WTC11 (cell line): ENCODE data around the gene S1PR5. TPM values are rescaled to one million over a fixed set of nuclear protein-coding genes. Genes with fewer than 3 reads are reported as not detected.
A peak's percentile ranks its signal among the peaks of the same experiment; 100 is the strongest.

Experiments used
- ATAC-seq: fragments of 200-7000 bp; cut with Tn5 transposase; 2 replicates; pipeline ENCODE4 v1.10.0; 2021; ENCODE audit warnings: mild to moderate bottlenecking, moderate library complexity
- CTCF ChIA-PET: fragments of 300-600 bp; sonication (Branson Sonifier 250); formaldehyde crosslinking; loops from one replicate; lab custom pipeline; 2021; ENCODE audit warnings: antibody characterized with exemption; lab: Charles Lee
- POLR2A ChIA-PET: fragments of 350-600 bp; sonication (Branson Sonifier 250); formaldehyde crosslinking; loops from one replicate; lab custom pipeline; 2021; ENCODE audit warnings: antibody characterized with exemption; lab: Charles Lee
- DNase-seq: peaks from one replicate; pipeline ENCODE4 v3.0.0; 2021; ENCODE audit warnings: low spot score
- H3K27ac Mint-ChIP-seq: 2 replicates; pipeline ENCODE4 v1.8.0; 2021; ENCODE audit warnings: mixed read lengths
- H3K27me3 Mint-ChIP-seq: 2 replicates; pipeline ENCODE4 v1.8.0; 2021; ENCODE audit warnings: low read depth, mild to moderate bottlenecking, moderate library complexity, mixed read lengths
- H3K36me3 Mint-ChIP-seq: 2 replicates; pipeline ENCODE4 v1.8.0; 2021; ENCODE audit warnings: mixed read lengths
- H3K4me1 Mint-ChIP-seq: 2 replicates; pipeline ENCODE4 v1.8.0; 2022; ENCODE audit warnings: mixed read lengths
- H3K4me3 Mint-ChIP-seq: 2 replicates; pipeline ENCODE4 v1.8.0; 2021; ENCODE audit warnings: mild to moderate bottlenecking, moderate library complexity, mixed read lengths
- H3K9me3 Mint-ChIP-seq: 2 replicates; pipeline ENCODE4 v1.8.0; 2021; ENCODE audit warnings: mixed read lengths
- AR ChIP-seq: fragments of 250-450 bp; sonication (Bioruptor Pico); IDR thresholded peaks from 2 replicates; pipeline ENCODE4 v1.9.0; 2021; ENCODE audit warnings: mild to moderate bottlenecking
- ARID4B ChIP-seq: sonication (generic); formaldehyde crosslinking; IDR thresholded peaks from 2 replicates; pipeline ENCODE4 v1.8.0; 2023; ENCODE audit warnings: missing genetic modification reagents, mild to moderate bottlenecking, borderline replicate concordance
- ATF6 ChIP-seq: sonication (generic); formaldehyde crosslinking; IDR thresholded peaks from 2 replicates; pipeline ENCODE4 v1.8.1; 2023; ENCODE audit warnings: mild to moderate bottlenecking, missing genetic modification reagents
- ESRRA ChIP-seq: sonication (generic); formaldehyde crosslinking; IDR thresholded peaks from 2 replicates; pipeline ENCODE4 v1.8.1; 2022; ENCODE audit warnings: mild to moderate bottlenecking, missing genetic modification reagents, borderline replicate concordance
- NFE2L1 ChIP-seq: sonication (generic); formaldehyde crosslinking; IDR thresholded peaks from 2 replicates; pipeline ENCODE4 v1.8.1; 2023; ENCODE audit warnings: missing genetic modification reagents
- RORB ChIP-seq: fragments of 250-450 bp; sonication (Bioruptor Pico); IDR thresholded peaks from 2 replicates; pipeline ENCODE4 v1.9.0; 2021; ENCODE audit warnings: mild to moderate bottlenecking
- SMAD3 ChIP-seq: sonication (generic); formaldehyde crosslinking; IDR thresholded peaks from 2 replicates; pipeline ENCODE4 v1.8.0; 2022; ENCODE audit warnings: missing genetic modification reagents, mild to moderate bottlenecking, borderline replicate concordance
- TCF7 ChIP-seq: sonication (generic); formaldehyde crosslinking; IDR thresholded peaks from 2 replicates; pipeline ENCODE4 v1.8.0; 2022; ENCODE audit warnings: mild to moderate bottlenecking, low read depth, missing genetic modification reagents, moderate library complexity
- TEAD1 ChIP-seq: sonication (generic); formaldehyde crosslinking; IDR thresholded peaks from 2 replicates; pipeline ENCODE4 v1.8.0; 2022; ENCODE audit warnings: mild to moderate bottlenecking, missing genetic modification reagents
- ZNF416 ChIP-seq: fragments of 250-450 bp; sonication (Bioruptor Pico); IDR thresholded peaks from 2 replicates; pipeline ENCODE4 v1.9.0; 2021; ENCODE audit warnings: mild to moderate bottlenecking, inconsistent platforms
- ZNF425 ChIP-seq: fragments of 250-450 bp; sonication (Bioruptor Pico); conservative IDR thresholded peaks from 2 replicates; pipeline ENCODE4 v1.9.0; 2021; ENCODE audit warnings: mild to moderate bottlenecking
- total RNA-seq: library from RNA; stranded (reverse); gene quantifications from 3 replicates; pipeline ENCODE4 v1.2.3, GENCODE V29; 2021
- TF ChIP-seq, protein P1 (sequence below): fragments of 250-450 bp; sonication (Bioruptor Pico); IDR thresholded peaks from 2 replicates; pipeline ENCODE4 v1.9.0; 2021; ENCODE audit warnings: moderate library complexity, mild to moderate bottlenecking, inconsistent platforms, borderline replicate concordance
- TF ChIP-seq, protein P2 (sequence below): sonication (generic); formaldehyde crosslinking; IDR thresholded peaks from 2 replicates; pipeline ENCODE4 v1.8.0; 2022; ENCODE audit warnings: mild to moderate bottlenecking, missing genetic modification reagents

S1PR5 gene
- total RNA-seq, 1 experiment from 2014 or later = 5.4 TPM

DNA sequence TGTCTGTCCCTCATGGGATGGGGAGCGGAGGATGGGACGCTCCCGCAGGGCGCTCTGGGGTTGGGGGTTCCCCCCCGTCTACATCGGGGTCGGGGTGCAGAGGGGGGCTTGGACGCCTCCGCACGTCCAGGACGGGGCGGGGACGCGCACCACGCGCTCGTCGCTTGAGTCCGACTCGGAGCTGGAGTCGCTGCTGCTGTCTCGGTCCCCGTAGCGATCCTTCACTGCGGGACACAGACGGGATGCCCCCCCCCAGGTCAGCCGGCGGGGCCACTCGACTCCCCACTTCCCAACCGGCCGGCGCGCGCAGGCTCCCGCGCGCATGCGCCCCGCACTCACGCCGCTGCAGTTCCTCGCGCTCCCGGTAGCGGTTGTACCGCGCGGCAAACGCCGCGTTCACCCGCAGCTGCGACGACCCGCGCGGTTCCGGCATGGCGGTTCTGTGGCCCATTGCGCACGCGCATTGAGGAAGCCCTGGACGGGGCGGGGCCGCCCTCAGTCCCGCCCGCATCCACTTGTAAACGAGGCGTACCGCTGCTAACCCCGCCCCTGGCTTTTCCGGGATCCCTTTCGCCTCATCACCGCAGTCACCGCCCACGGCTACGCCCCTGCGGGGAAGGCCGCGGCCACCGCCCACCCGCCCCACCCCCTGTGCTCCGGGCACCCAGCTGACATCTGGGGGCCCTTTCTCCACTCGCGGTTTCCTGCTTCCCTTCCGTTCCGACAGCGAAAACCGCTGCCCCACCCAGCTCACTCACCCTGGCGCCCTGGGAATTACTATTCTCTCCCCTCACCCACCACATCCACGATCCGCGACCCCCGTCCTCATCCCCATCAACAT lies 48.5 kb upstream of the S1PR5 start, which contains the start of gene KRI1 (continued):
- TF ChIP-seq ZNF425 (CRISPR knock-in tag) (no peak), ZNF416 (CRISPR knock-in tag) (0 out of 2 replicates have a peak, but pooled peaks have one; percentile 49), ESRRA (CRISPR knock-in tag) (no peak), RORB (CRISPR knock-in tag) (no peak), SMAD3 (no peak), ATF6 (CRISPR knock-in tag) (0 out of 2 replicates have a peak, but pooled peaks have one; percentile 17), ARID4B (peak; percentile 98)
- TF ChIP-seq, protein P1, sequence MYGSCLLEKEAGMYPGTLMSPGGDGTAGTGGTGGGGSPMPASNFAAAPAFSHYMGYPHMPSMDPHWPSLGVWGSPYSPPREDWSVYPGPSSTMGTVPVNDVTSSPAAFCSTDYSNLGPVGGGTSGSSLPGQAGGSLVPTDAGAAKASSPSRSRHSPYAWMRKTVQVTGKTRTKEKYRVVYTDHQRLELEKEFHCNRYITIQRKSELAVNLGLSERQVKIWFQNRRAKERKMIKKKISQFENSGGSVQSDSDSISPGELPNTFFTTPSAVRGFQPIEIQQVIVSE (CRISPR knock-in tag) = no peak
- TF ChIP-seq, protein P2, sequence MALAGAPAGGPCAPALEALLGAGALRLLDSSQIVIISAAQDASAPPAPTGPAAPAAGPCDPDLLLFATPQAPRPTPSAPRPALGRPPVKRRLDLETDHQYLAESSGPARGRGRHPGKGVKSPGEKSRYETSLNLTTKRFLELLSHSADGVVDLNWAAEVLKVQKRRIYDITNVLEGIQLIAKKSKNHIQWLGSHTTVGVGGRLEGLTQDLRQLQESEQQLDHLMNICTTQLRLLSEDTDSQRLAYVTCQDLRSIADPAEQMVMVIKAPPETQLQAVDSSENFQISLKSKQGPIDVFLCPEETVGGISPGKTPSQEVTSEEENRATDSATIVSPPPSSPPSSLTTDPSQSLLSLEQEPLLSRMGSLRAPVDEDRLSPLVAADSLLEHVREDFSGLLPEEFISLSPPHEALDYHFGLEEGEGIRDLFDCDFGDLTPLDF (CRISPR knock-in tag) = no peak

DNA sequence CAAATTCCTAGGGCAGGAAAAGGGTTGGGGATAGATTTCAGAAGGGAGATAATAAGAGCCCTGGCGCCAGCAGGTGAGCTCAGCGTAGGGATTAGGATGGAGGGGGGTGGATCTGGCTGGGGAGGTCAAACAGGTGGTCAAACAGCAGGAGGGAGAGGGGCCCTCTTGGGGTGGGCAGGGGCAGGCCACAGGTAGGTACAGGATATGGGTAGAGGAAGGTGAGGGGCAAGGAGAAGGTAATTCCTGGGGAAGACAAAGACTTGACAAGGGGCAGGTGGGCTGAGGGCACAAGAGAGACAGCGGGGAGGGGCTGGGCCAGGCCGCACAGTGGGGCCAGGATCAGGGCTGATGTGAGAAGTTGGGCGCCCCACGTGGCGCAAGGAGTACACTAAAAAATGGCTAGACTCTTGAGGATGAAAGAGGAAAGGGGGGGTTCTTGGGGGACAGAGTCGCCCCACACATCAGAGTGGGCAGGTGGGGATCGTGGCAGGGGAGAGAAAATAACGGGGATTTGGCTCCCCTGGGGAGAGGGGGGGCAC lies 47.9 kb upstream of the S1PR5 start:
- H3K27me3 Mint-ChIP-seq = peaks cover 19% of the 10 kb centered on the region
- DNase-seq (peak; percentile 63), ATAC-seq (no peak; the same call in 1 of the 2 replicates)
- CTCF ChIA-PET = interaction anchor here (0.6 to 1.7 kb wide), 7 partner anchors 24 to 176 kb away, joined by 3 to 7 read pairs (median 5); partner anchors contain the start of gene DNM2
- peaks cover 32% of the 10 kb centered on the region for H3K4me1 Mint-ChIP-seq
- POLR2A ChIA-PET = interaction anchor here (0.6 to 0.8 kb wide), 2 partner anchors 14 to 305 kb away, joined by 3 read pairs; no protein-coding TSS in a partner anchor
- peak overlapping the region; percentile 89 for H3K4me3 Mint-ChIP-seq
- TF ChIP-seq TCF7 (CRISPR knock-in tag) (0 out of 2 replicates have a peak, but pooled peaks have one; percentile 33), AR (CRISPR knock-in tag) (no peak), TEAD1 (no peak), NFE2L1 (CRISPR knock-in tag) (0 out of 2 replicates have a peak, but pooled peaks have one; percentile 17)
- H3K9me3 Mint-ChIP-seq = no peaks in the 10 kb centered on the region
- H3K36me3 Mint-ChIP-seq = peaks cover 19% of the 10 kb centered on the region
- peak overlapping the region; percentile 87 for H3K27ac Mint-ChIP-seq
